Neutrophil (primary cell): ENCODE data around the gene CLSTN2.

Experiments used
- H3K27ac ChIP-seq: fragments of 200-600 bp; sonication (generic); 2 replicates; pipeline ENCODE4 v1.5.1; 2016; ENCODE audit warnings: mild to moderate bottlenecking, moderate library complexity
- H3K27me3 ChIP-seq: fragments of 200-600 bp; sonication (generic); 2 replicates; pipeline ENCODE4 v1.6.0; 2016; ENCODE audit warnings: mild to moderate bottlenecking
- H3K36me3 ChIP-seq: fragments of 200-600 bp; sonication (generic); 2 replicates; pipeline ENCODE4 v1.5.1; 2017
- H3K4me1 ChIP-seq, 2 experiments: fragments of 200-600 bp in 1 of 2; sonication (generic) in 1 of 2; 1 replicate in 1 of 2; 2 replicates in 1 of 2; pipeline versions ENCODE4 v1.5.1 to v1.6.1; 2013 to 2016; ENCODE audit warnings: low read depth in 1 of 2, low read length in 1 of 2, mild to moderate bottlenecking in 1 of 2, moderate library complexity in 1 of 2; ENCODE audit not compliant: control insufficient read depth in 1 of 2, insufficient read depth in 1 of 2
- H3K4me3 ChIP-seq, 2 experiments: fragments of 200-600 bp in 1 of 2; sonication (generic) in 1 of 2; 1 replicate in 1 of 2; 2 replicates in 1 of 2; pipeline ENCODE4 v1.5.1; 2013 to 2016; ENCODE audit warnings: low read depth in 1 of 2, low read length in 1 of 2, mild to moderate bottlenecking in 1 of 2, moderate library complexity in 1 of 2
- H3K9me3 ChIP-seq: fragments of 200-600 bp; sonication (generic); 2 replicates; pipeline ENCODE4 v1.5.1; 2016
- TF ChIP-seq, protein P1 (sequence below): fragments of 200-600 bp; sonication (generic); IDR thresholded peaks from 2 replicates; pipeline ENCODE4 v1.5.1; 2016; ENCODE audit warnings: antibody characterized with exemption

The CLSTN2 gene

DNA sequence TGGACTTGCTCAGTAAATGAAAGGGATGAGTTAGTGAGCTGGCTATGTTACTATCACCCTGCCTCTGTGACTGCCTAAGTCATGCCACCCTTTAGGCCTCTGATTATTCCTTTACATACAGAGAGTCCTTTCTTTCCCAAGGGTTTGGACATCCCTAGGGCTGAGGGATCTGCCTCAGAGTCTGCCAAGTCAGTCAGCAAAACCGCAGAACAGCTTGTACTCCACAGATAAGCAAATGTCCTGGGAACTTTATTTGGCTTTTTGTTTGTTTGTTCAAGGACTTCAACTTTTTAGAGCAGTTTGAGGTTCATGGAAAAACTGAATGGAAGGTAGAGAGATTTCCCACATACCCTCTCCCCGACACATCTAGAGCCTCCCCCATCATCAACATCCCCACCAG is 660.3 kb downstream of the CLSTN2 start:
- no peak overlapping the region for H3K4me3 ChIP-seq
- no peaks in the 10 kb centered on the region for H3K4me1 ChIP-seq
- H3K27ac ChIP-seq, result no peak overlapping the region
- no peaks in the 10 kb centered on the region for H3K9me3 ChIP-seq
- no peaks in the 10 kb centered on the region for H3K27me3 ChIP-seq
- TF ChIP-seq, protein P1, sequence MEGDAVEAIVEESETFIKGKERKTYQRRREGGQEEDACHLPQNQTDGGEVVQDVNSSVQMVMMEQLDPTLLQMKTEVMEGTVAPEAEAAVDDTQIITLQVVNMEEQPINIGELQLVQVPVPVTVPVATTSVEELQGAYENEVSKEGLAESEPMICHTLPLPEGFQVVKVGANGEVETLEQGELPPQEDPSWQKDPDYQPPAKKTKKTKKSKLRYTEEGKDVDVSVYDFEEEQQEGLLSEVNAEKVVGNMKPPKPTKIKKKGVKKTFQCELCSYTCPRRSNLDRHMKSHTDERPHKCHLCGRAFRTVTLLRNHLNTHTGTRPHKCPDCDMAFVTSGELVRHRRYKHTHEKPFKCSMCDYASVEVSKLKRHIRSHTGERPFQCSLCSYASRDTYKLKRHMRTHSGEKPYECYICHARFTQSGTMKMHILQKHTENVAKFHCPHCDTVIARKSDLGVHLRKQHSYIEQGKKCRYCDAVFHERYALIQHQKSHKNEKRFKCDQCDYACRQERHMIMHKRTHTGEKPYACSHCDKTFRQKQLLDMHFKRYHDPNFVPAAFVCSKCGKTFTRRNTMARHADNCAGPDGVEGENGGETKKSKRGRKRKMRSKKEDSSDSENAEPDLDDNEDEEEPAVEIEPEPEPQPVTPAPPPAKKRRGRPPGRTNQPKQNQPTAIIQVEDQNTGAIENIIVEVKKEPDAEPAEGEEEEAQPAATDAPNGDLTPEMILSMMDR, result no peak
- no peaks in the 10 kb centered on the region for H3K36me3 ChIP-seq

DNA sequence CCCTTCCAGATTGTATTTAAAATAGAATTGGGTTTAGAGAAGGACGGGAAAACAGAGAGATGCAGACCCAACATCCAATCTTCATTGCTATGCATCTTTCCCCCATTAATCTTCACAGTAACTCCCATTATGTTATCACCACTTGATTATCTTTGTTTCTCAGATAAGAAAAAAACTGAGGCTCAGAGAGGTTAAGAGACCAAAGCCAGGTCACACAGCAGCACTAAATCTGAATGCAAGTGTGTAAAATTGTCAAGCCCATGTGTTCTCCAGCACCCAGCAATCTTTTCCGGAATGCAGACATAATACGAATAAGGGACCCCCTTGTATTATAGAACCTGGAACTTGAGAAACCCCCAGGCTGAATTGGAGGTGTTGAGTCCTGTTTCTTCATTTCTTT is 662.4 kb downstream of the CLSTN2 start:
- Histone ChIP-seq H3K9me3 (no peaks in the 10 kb centered on the region), H3K27ac (no peak overlapping the region), H3K4me1 (no peaks in the 10 kb centered on the region), H3K36me3 (no peaks in the 10 kb centered on the region), H3K4me3 (no peak overlapping the region), H3K27me3 (no peaks in the 10 kb centered on the region)
- TF ChIP-seq, protein P1, result no peak

DNA sequence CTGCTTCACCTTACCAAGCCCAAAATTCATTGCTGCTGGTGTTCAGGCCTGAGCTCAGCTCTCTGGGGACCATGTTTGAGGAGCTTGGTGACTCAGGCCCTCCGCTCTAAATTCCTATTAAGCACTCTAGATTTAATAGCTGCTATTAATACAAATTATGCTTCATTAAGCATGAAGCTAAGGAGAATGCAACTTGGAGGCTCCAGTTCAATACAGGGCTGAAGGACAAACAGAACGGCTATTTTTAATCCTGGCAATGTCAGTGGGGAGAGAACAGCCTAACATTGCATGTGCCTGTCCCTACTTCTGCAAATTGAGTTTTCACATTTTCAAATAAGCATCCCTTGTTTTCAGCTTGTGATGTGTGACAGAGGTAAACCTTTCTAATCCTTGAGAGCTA is 662.8 kb downstream of the CLSTN2 start:
- Histone ChIP-seq H3K4me3 (no peak overlapping the region), H3K27ac (no peak overlapping the region), H3K4me1 (no peaks in the 10 kb centered on the region), H3K36me3 (no peaks in the 10 kb centered on the region), H3K27me3 (no peaks in the 10 kb centered on the region), H3K9me3 (no peaks in the 10 kb centered on the region)
- TF ChIP-seq, protein P1, result no peak

DNA sequence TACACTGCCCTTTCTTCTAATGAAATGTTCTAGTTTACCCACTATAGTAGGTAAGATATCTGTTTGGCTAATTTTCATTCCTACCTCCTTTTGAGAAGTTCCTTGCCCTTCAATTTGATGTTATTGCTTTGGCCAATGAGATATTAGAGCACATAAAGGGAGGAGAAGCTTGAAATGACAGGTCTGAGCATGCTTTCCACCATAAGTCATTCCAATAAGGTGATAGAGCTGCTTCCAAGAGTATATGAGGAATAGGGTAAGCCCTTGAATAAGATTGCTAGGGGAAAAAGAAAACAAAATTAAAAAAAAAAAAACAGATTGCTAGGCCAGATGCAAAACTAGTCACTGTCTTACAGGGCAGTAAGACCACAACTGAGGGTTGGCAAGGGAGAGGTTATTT is 664.0 kb downstream of the CLSTN2 start:
- Histone ChIP-seq H3K4me3 (no peak overlapping the region), H3K27ac (no peak overlapping the region), H3K9me3 (no peaks in the 10 kb centered on the region), H3K36me3 (no peaks in the 10 kb centered on the region), H3K27me3 (no peaks in the 10 kb centered on the region), H3K4me1 (no peaks in the 10 kb centered on the region)
- TF ChIP-seq, protein P1, result no peak

DNA sequence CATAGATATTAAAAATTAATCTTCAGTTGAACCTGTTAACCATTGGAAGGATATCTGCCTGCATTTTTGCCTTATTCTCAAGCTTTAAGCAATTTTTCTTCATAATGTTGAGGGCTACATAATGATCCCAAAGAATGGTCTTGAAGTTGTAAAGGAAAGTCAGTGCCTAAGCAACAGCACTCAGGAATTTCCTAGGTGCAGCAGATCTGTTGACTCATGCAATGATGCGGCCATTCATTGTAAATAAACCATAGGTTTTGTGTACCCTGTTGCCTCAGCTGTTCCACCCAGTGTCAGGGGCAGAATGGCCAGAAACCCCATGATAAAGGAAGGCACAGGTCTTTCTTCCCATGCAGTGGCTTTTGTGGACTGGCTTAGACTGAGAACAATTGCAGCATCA is 664.5 kb downstream of the CLSTN2 start:
- no peaks in the 10 kb centered on the region for H3K27me3 ChIP-seq
- no peaks in the 10 kb centered on the region for H3K9me3 ChIP-seq
- H3K4me1 ChIP-seq, result no peaks in the 10 kb centered on the region
- no peak overlapping the region for H3K27ac ChIP-seq
- TF ChIP-seq, protein P1, result no peak
- no peaks in the 10 kb centered on the region for H3K36me3 ChIP-seq
- no peak overlapping the region for H3K4me3 ChIP-seq

DNA sequence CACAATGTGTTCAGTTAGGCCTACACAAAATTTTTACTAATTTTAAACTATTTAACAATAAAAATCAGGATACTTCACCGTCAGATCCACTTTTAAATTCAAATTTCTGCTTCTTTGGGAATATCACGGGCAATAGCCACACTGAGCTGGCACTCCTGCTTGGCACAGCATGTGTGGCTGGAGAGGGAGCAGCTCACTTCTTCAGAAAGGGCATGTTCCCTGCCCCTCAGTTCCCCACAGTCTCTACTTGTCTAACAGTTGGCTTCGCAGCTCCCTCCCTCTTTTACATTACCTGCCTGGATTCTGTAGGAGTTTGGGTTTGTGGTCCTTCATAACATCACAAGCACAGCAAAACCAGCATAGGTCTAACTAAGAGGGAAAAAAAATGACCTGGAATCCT is 666.9 kb downstream of the CLSTN2 start:
- Histone ChIP-seq H3K9me3 (no peaks in the 10 kb centered on the region), H3K27me3 (no peaks in the 10 kb centered on the region), H3K4me1 (no peaks in the 10 kb centered on the region), H3K27ac (no peak overlapping the region), H3K36me3 (no peaks in the 10 kb centered on the region), H3K4me3 (no peak overlapping the region)
- TF ChIP-seq, protein P1, result no peak
